K562 (cell line): ENCODE results near the gene SYPL2. TPM values are rescaled to one million over a fixed set of nuclear protein-coding genes. Genes with fewer than 3 reads are reported as not detected.

Experiments
- BACH1 ChIP-seq: fragments of 200-800 bp; sonication (Bioruptor generic); IDR thresholded peaks from 2 replicates; pipeline ENCODE4 v1.6.1; 2016; ENCODE audit warnings: missing genetic modification characterization, missing compliant biosample characterization
- FOXJ2 ChIP-seq: fragments of 200-800 bp; sonication (Bioruptor generic); IDR thresholded peaks from 2 replicates; pipeline ENCODE4 v1.6.1; 2016; ENCODE audit warnings: missing genetic modification characterization, missing compliant biosample characterization
- NFIC ChIP-seq: fragments of 450-650 bp; IDR thresholded peaks from 2 replicates; pipeline ENCODE4 v1.6.1; 2017; ENCODE audit warnings: mild to moderate bottlenecking, inconsistent platforms
- PATZ1 ChIP-seq: fragments of 250-450 bp; sonication (Bioruptor Pico); IDR thresholded peaks from 2 replicates; pipeline ENCODE4 v1.5.0; 2020; ENCODE audit warnings: mild to moderate bottlenecking, borderline replicate concordance
- PCBP1 ChIP-seq: fragments of 200-400 bp; formaldehyde crosslinking; IDR thresholded peaks from 2 replicates; pipeline ENCODE4 v1.6.1; 2018; ENCODE audit warnings: mild to moderate bottlenecking, low read depth, low read length; ENCODE audit not compliant: poor library complexity, severe bottlenecking
- PHF20 ChIP-seq: fragments of 450-650 bp; IDR thresholded peaks from 2 replicates; pipeline ENCODE4 v1.6.1; 2018; ENCODE audit not compliant: partially characterized antibody
- RAD21 ChIP-seq, 2 experiments: fragments of 250-450 bp in 1 of 2; fragments of 450-650 bp in 1 of 2; sonication (Bioruptor Pico) in 1 of 2; formaldehyde crosslinking in 1 of 2; IDR thresholded peaks in 1 of 2; conservative IDR thresholded peaks in 1 of 2; 2 replicates each; pipeline versions ENCODE4 v1.4.0 to v1.8.0; 2020 to 2022; ENCODE audit warnings: mild to moderate bottlenecking in 2 of 2, moderate library complexity in 1 of 2
- REST ChIP-seq, 2 experiments: fragments of 450-650 bp; formaldehyde crosslinking in 1 of 2; IDR thresholded peaks; 2 replicates each; pipeline versions ENCODE4 v1.4.0 to v1.6.1; 2014 to 2020; ENCODE audit warnings: mild to moderate bottlenecking in 2 of 2, borderline replicate concordance in 1 of 2, low read depth in 1 of 2
- SETDB1 ChIP-seq: IDR thresholded peaks from one replicate; pipeline ENCODE4 v1.6.1; 2012; ENCODE audit warnings: low read length, control low read depth, inconsistent platforms
- SMARCA4 ChIP-seq: fragments of 450-650 bp; IDR thresholded peaks from 2 replicates; pipeline ENCODE4 v1.6.1; 2016
- SMC3 ChIP-seq: conservative IDR thresholded peaks from 2 replicates; pipeline ENCODE4 v1.6.1; 2011; ENCODE audit warnings: low read depth, low read length, improper control_type of control experiment; ENCODE audit not compliant: insufficient read depth
- SP2 ChIP-seq: IDR thresholded peaks from 2 replicates; pipeline ENCODE4 v1.6.1; 2011; ENCODE audit warnings: mild to moderate bottlenecking, low read depth, low read length, moderate library complexity; ENCODE audit not compliant: poor library complexity, severe bottlenecking; ENCODE audit errors: extremely low read depth
- ZKSCAN3 ChIP-seq: fragments of 250-450 bp; sonication (Bioruptor Pico); IDR thresholded peaks from 2 replicates; pipeline ENCODE4 v1.4.0; 2020
- ZNF232 ChIP-seq: sonication (generic); formaldehyde crosslinking; IDR thresholded peaks from 2 replicates; pipeline ENCODE4 v1.8.0; 2022; ENCODE audit warnings: mild to moderate bottlenecking, missing genetic modification reagents
- polyA plus RNA-seq, 8 experiments: library from polyadenylated mRNA; depleted of rRNA in 4 of 8; stranded (reverse) in 5 of 8; unstranded in 3 of 8; fragments of >200 nt; fragmentation: Nextera tagmentation in 2 of 8; fragmentation: Illumina TruSeq in 1 of 8; extraction: Ambion mirVana in 2 of 8; extraction: Trizol in 1 of 8; gene quantifications; 2 replicates each; pipeline versions ENCODE4 v1.2.1 to v1.2.3, GENCODE V29; 2011 to 2014; ENCODE audit warnings: inconsistent platforms in 1 of 8, missing spikeins in 1 of 8
- total RNA-seq, 7 experiments: library from RNA; depleted of rRNA in 6 of 7; stranded (reverse); fragments of >200 nt in 6 of 7; fragmentation: Illumina TruSeq in 2 of 7; extraction: Trizol in 2 of 7; gene quantifications; 2 replicates each; pipeline versions ENCODE4 v1.2.1 to v1.2.3, GENCODE V29; 2011 to 2021; ENCODE audit warnings: low replicate concordance in 1 of 7

The SYPL2 gene
- total and polyA plus RNA-seq, 9 of the 15 experiments (the other 6 are each of a cell fraction or from before 2014, with no cell fraction given): 0.03 to 0.20 (median 0.07) TPM; not detected in 2

DNA sequence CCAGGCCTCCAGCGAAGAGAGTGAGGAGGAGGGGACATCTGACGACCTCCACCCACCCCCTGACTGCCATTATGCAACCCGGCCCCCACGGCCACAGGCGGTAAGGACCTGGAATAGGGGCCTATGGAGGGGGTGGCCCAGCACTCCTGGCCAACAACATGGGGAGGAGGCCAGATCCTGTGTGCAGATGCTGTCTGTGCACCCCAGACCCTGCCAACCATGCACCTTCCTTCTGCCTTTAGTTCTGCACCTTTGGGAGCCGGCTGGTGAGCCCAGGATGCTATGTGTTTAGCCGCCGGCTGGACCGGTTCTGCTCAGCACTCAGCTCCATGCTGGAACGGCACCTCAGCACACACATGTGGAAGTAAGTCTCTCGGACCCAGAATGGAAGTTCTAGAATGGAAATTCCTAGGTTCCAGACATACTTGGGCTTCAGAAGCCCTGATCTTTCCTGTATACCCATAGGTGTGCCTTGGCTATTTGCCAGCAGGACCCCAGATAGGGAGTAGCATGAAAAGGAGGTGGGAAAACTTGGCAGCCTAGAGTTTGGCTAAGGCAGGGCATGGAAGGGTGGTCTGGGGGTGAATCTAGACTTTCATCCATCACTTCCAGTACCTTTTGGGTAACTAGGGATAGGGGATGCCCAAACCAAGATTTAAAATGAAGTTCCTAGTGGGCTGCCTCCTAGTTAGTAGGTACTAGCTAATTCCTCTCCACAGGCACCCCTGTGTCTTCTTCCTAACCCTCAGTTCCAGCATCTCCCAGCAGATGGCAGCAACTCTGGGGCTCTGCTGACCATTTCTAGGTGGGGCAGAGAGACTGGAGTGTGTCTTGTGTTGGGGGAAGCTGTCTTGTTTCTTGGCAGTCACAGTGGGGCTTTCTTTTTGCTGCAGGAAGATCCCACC, 23.9 kb downstream of the SYPL2 start (continued):
- TF ChIP-seq REST (IDR thresholded peaks at IDR 0.05; ENCODE audit: borderline replicate concordance): peak; percentile 56; the same call in 1 of the 2 replicates
- no peak for TF ChIP-seq REST (CRISPR knock-in tag; IDR thresholded peaks at IDR 0.05; ENCODE audit: low read depth)
- no peak for TF ChIP-seq FOXJ2 (tag)
- TF ChIP-seq PHF20: no peak
- TF ChIP-seq ZKSCAN3 (CRISPR knock-in tag): no peak
- no peak for TF ChIP-seq BACH1 (tag)
- no peak for TF ChIP-seq PCBP1
- TF ChIP-seq NFIC: peak; percentile 73
- no peak for TF ChIP-seq ZNF232 (CRISPR knock-in tag)
- peak; percentile 83 for TF ChIP-seq SMC3
- TF ChIP-seq PATZ1 (CRISPR knock-in tag): no peak
- TF ChIP-seq SETDB1: no peak
- no peak for TF ChIP-seq SMARCA4
- no peak for TF ChIP-seq SP2
- peak; percentile 70 to 74 for TF ChIP-seq RAD21 (CRISPR knock-in tag; conservative IDR thresholded peaks at IDR 0.05 in 1 of 2, IDR thresholded peaks at IDR 0.05 in 1 of 2)
